HEK293T (cell line): ENCODE measurements around the gene DNAI1.

Source experiments
- ELF4 ChIP-seq: fragments of 450-650 bp; IDR thresholded peaks from 2 replicates; pipeline ENCODE4 v1.6.1; 2017; ENCODE audit warnings: antibody characterized with exemption
- TARDBP ChIP-seq: fragments of 450-650 bp; IDR thresholded peaks from 2 replicates; pipeline ENCODE4 v1.6.1; 2016

GRCh38 chr9:34419716-34420504 lies 38.7 kb upstream of the DNAI1 start:
- TF ChIP-seq TARDBP: no peak
- no peak for TF ChIP-seq ELF4
